H9 (cell line): ENCODE results near the gene ITGB2. TPM values are rescaled to one million over a fixed set of nuclear protein-coding genes. Genes with fewer than 3 reads are reported as not detected.

ENCODE experiments used
- DNase-seq: peaks from one replicate; pipeline ENCODE4 v3.0.0-alpha.2; 2017
- H2AFZ ChIP-seq: one replicate; pipeline ENCODE4 v1.6.1; 2013; ENCODE audit warnings: mild to moderate bottlenecking, low read length, control low read depth, moderate library complexity
- H2AK5ac ChIP-seq: 2 replicates; pipeline ENCODE4 v1.6.1; 2013; ENCODE audit warnings: low read length, control low read depth, mixed read lengths; ENCODE audit not compliant: insufficient read length
- H2BK120ac ChIP-seq: one replicate; pipeline ENCODE4 v1.6.1; 2013; ENCODE audit warnings: low read depth, mild to moderate bottlenecking, low read length, control low read depth, inconsistent platforms; ENCODE audit not compliant: poor library complexity, severe bottlenecking
- H2BK12ac ChIP-seq: 2 replicates; pipeline ENCODE4 v1.6.1; 2013; ENCODE audit warnings: low read length, control low read depth, mixed read lengths, low read depth; ENCODE audit not compliant: insufficient read length
- H2BK15ac ChIP-seq: 2 replicates; pipeline ENCODE4 v1.6.1; 2013; ENCODE audit warnings: low read depth, low read length, control low read depth
- H2BK20ac ChIP-seq: one replicate; pipeline ENCODE4 v1.6.1; 2013; ENCODE audit warnings: low read depth, mild to moderate bottlenecking, low read length, control low read depth, inconsistent platforms; ENCODE audit not compliant: poor library complexity, severe bottlenecking
- H2BK5ac ChIP-seq: 2 replicates; pipeline ENCODE4 v1.6.1; 2013; ENCODE audit warnings: low read length, control low read depth, mixed read lengths; ENCODE audit not compliant: insufficient read length
- H3K14ac ChIP-seq: 2 replicates; pipeline ENCODE4 v1.6.1; 2013; ENCODE audit warnings: low read length, control low read depth; ENCODE audit not compliant: insufficient read depth
- H3K18ac ChIP-seq: 2 replicates; pipeline ENCODE4 v1.6.1; 2013; ENCODE audit warnings: low read depth, mild to moderate bottlenecking, mixed read lengths, low read length, control low read depth; ENCODE audit not compliant: insufficient read length
- H3K23ac ChIP-seq: 2 replicates; pipeline ENCODE4 v1.6.1; 2013; ENCODE audit warnings: low read length, control low read depth, mixed read lengths, low read depth; ENCODE audit not compliant: insufficient read length
- H3K23me2 ChIP-seq: 2 replicates; pipeline ENCODE4 v1.6.1; 2013; ENCODE audit warnings: low read depth, mild to moderate bottlenecking, mixed read lengths, low read length, control low read depth; ENCODE audit not compliant: insufficient read length, poor library complexity, severe bottlenecking
- H3K27ac ChIP-seq: 2 replicates; pipeline ENCODE4 v1.5.1; 2013; ENCODE audit warnings: low read length, control low read depth, mixed read lengths, low read depth; ENCODE audit not compliant: insufficient read length
- H3K27me3 ChIP-seq: 2 replicates; pipeline ENCODE4 v1.6.1; 2013; ENCODE audit warnings: low read length, control low read depth, inconsistent platforms; ENCODE audit not compliant: insufficient read depth
- H3K4ac ChIP-seq: 2 replicates; pipeline ENCODE4 v1.6.1; 2013; ENCODE audit warnings: low read depth, mild to moderate bottlenecking, control low read depth, inconsistent platforms, low read length, moderate library complexity
- H3K4me1 ChIP-seq: 2 replicates; pipeline ENCODE4 v1.6.1; 2013; ENCODE audit warnings: low read length, control low read depth, inconsistent platforms; ENCODE audit not compliant: insufficient read depth
- H3K4me2 ChIP-seq: 2 replicates; pipeline ENCODE4 v1.6.1; 2013; ENCODE audit warnings: low read length, control low read depth, mixed read lengths; ENCODE audit not compliant: insufficient read length, insufficient read depth
- H3K56ac ChIP-seq: 2 replicates; pipeline ENCODE4 v1.6.1; 2013; ENCODE audit warnings: low read depth, mild to moderate bottlenecking, mixed read lengths, low read length, control low read depth; ENCODE audit not compliant: insufficient read length
- H3K79me1 ChIP-seq: 2 replicates; pipeline ENCODE4 v1.6.1; 2013; ENCODE audit warnings: low read depth, mild to moderate bottlenecking, moderate library complexity, low read length, control low read depth, inconsistent platforms; ENCODE audit not compliant: insufficient read depth, poor library complexity, severe bottlenecking
- H3K79me2 ChIP-seq: 2 replicates; pipeline ENCODE4 v1.6.1; 2013; ENCODE audit warnings: low read length, control low read depth, inconsistent platforms; ENCODE audit not compliant: insufficient read depth
- H3K9ac ChIP-seq: 2 replicates; pipeline ENCODE4 v1.6.1; 2013; ENCODE audit warnings: low read length, control low read depth, mixed read lengths; ENCODE audit not compliant: insufficient read length; ENCODE audit errors: extremely low read depth
- H3K9me3 ChIP-seq: one replicate; pipeline ENCODE4 v1.6.1; 2013; ENCODE audit warnings: low read depth, low read length, inconsistent platforms; ENCODE audit not compliant: control insufficient read depth
- H3T11ph ChIP-seq: one replicate; pipeline ENCODE4 v1.6.1; 2013; ENCODE audit warnings: mild to moderate bottlenecking, low read length, control low read depth, inconsistent platforms
- H4K20me1 ChIP-seq: one replicate; pipeline ENCODE4 v1.6.1; 2013; ENCODE audit not compliant: control insufficient read depth, insufficient read length, insufficient read depth
- H4K5ac ChIP-seq: 2 replicates; pipeline ENCODE4 v1.6.1; 2013; ENCODE audit warnings: low read depth, mild to moderate bottlenecking, mixed read lengths, low read length, control low read depth; ENCODE audit not compliant: insufficient read length
- H4K8ac ChIP-seq: replicated peaks from 2 replicates; pipeline ENCODE4 v1.6.1; 2013; ENCODE audit warnings: low read length, control low read depth, mixed read lengths, low read depth; ENCODE audit not compliant: insufficient read length
- H4K91ac ChIP-seq: 2 replicates; pipeline ENCODE4 v1.6.1; 2013; ENCODE audit warnings: low read depth, mild to moderate bottlenecking, moderate library complexity, mixed read lengths, low read length, control low read depth; ENCODE audit not compliant: insufficient read length
- H3K27ac Mint-ChIP-seq, 3 experiments: 2 replicates in 2 of 3; 3 replicates in 1 of 3; pipeline ENCODE4 v1.8.0; 2020 to 2021; ENCODE audit warnings: mixed read lengths in 3 of 3, mild to moderate bottlenecking in 1 of 3, moderate library complexity in 1 of 3
- H3K27me3 Mint-ChIP-seq: 2 replicates; pipeline ENCODE4 v1.8.0; 2021; ENCODE audit warnings: low read depth, mild to moderate bottlenecking, moderate library complexity, mixed read lengths
- H3K36me3 Mint-ChIP-seq, 3 experiments: 2 replicates in 2 of 3; 3 replicates in 1 of 3; pipeline ENCODE4 v1.8.0; 2020 to 2021; ENCODE audit warnings: low read depth in 3 of 3, mixed read lengths in 3 of 3; ENCODE audit not compliant: insufficient read depth in 1 of 3
- H3K4me1 Mint-ChIP-seq, 2 experiments: 2 replicates each; pipeline ENCODE4 v1.8.0; 2020; ENCODE audit warnings: mixed read lengths in 2 of 2
- H3K4me3 Mint-ChIP-seq, 2 experiments: 2 replicates in 1 of 2; 3 replicates in 1 of 2; pipeline ENCODE4 v1.8.0; 2020 to 2021; ENCODE audit warnings: mild to moderate bottlenecking in 2 of 2, mixed read lengths in 2 of 2, moderate library complexity in 1 of 2
- H3K9me3 Mint-ChIP-seq, 2 experiments: 2 replicates in 1 of 2; 3 replicates in 1 of 2; pipeline ENCODE4 v1.8.0; 2020; ENCODE audit warnings: mild to moderate bottlenecking in 2 of 2, mixed read lengths in 2 of 2, moderate library complexity in 1 of 2
- CTCF ChIP-seq: fragments of 200-600 bp; sonication (generic); conservative IDR thresholded peaks from 3 replicates; pipeline ENCODE4 v1.8.0; 2021; ENCODE audit warnings: antibody characterized with exemption, mild to moderate bottlenecking
- WGBS: extraction: QIAGEN DNeasy Blood & Tissue Kit; methylation state at CpG from one replicate; pipeline ENCODE4 v1.1.7; 2013; ENCODE audit warnings: missing lambda C conversion rate, low lambda C conversion rate, mixed read lengths; ENCODE audit not compliant: insufficient read length; ENCODE audit errors: extremely low coverage; 5-methylcytosine and 5-hydroxymethylcytosine counted together
- total RNA-seq: library from RNA; stranded (reverse); gene quantifications from 2 replicates; pipeline ENCODE4 v1.2.1, GENCODE V29; 2021

Gene ITGB2
- total RNA-seq, 1 experiment from 2014 or later = 1.1 TPM

DNA sequence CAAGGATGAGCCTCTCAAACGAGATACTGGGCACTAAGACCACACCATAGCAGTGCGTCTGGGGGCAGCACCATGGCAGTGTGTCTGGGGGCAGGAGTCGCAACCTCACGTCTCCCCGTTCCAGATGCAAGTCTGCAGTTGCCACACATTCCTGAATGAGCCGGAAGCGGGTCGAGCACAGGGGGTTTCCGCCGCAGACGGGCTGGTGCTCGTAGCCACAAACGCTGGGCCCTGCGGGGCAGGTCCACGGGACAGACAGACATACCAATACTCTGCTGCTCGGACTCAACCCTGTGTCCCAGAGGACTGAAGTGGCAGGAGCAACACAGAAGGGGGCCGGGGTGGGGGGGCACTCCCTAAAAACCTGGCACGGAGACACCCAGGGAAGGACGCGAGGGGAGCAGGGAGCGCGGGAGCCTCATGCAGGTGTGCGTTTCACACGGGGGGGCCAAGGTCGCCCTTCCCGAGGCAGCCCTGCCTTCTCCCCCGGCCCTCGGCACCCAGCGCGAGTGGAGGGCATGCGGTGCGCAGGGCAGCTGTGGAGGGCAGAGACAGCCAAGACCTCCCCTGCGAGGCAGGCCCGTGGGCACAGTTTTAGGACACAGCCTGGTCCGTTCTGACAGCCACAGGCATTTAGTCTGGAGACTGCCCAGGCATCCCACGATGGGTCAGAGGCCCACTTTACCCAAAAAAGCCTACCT lies 71.7 kb downstream of the ITGB2 start:
- H4K20me1 ChIP-seq = no peaks in the 10 kb centered on the region
- H2BK15ac ChIP-seq = no peak overlapping the region
- no peak overlapping the region for H4K91ac ChIP-seq
- no peak overlapping the region for H2BK20ac ChIP-seq
- peak overlapping the region in 1 of 3 experiments; percentile 48; a peak in 2 of 7 replicates for H3K27ac Mint-ChIP-seq
- WGBS = no CpG with 5 or more reads among the region's 36 CpGs
- no peak overlapping the region for H2BK5ac ChIP-seq
- no peak overlapping the region for H2AK5ac ChIP-seq
- H2BK120ac ChIP-seq = no peak overlapping the region
- TF ChIP-seq CTCF = no peak
- no peak overlapping the region for H4K8ac ChIP-seq
- H3K23ac ChIP-seq = no peak overlapping the region
- no peak overlapping the region for H3K9ac ChIP-seq
- H3K27me3 ChIP-seq = no peaks in the 10 kb centered on the region
- no peak overlapping the region for H3K27ac ChIP-seq
- H3K18ac ChIP-seq = no peak overlapping the region
- no peak overlapping the region for H3K56ac ChIP-seq
- no peak overlapping the region for H3K4ac ChIP-seq
- no peak overlapping the region for H3K14ac ChIP-seq
- H2AFZ ChIP-seq = no peak overlapping the region
- no peaks in the 10 kb centered on the region for H3K27me3 Mint-ChIP-seq
- 0 out of 2 replicates have a peak, but pooled peaks cover 2% of the 10 kb centered on the region for H3K4me1 ChIP-seq
- H3K4me2 ChIP-seq = no peak overlapping the region
- H4K5ac ChIP-seq = no peak overlapping the region
- H3K9me3 Mint-ChIP-seq = no peaks in the 10 kb centered on the region
- peaks cover 19 to 49% (median 40%) of the 10 kb centered on the region in 3 experiments; a peak in 6 of 7 replicates for H3K36me3 Mint-ChIP-seq
- peaks cover 13 to 18% of the 10 kb centered on the region in 2 experiments for H3K4me1 Mint-ChIP-seq
- H3K23me2 ChIP-seq = no peaks in the 10 kb centered on the region
- no peaks in the 10 kb centered on the region for H3K79me2 ChIP-seq
- H3T11ph ChIP-seq = no peak overlapping the region
- no peaks in the 10 kb centered on the region for H3K79me1 ChIP-seq
- H3K9me3 ChIP-seq = no peaks in the 10 kb centered on the region
- H3K4me3 Mint-ChIP-seq = no peak overlapping the region
- no peak overlapping the region for H2BK12ac ChIP-seq
- no peak for DNase-seq
